NCI-H2107 (cell line): ENCODE data around the gene PGM3.
"Not testable (repeated sequence)": the region's sequence is repeated elsewhere in the genome, so short reads cannot be mapped to it uniquely, and the experiment has no call there.

Source experiments
- DNase-seq: peaks from one replicate; lab custom pipeline; 2025; lab: John Stamatoyannopoulos, UW

PGM3 gene

GRCh38 chr6:83192871-83193746 is at the start of gene PGM3, which contains the start of gene RWDD2A:
Gene PGM3 (minus strand): TSS chr6:83193265. CDS start chr6:83191012, 2,253 bp downstream.
Gene RWDD2A (plus strand): TSS chr6:83193357. CDS start chr6:83194452, 1,095 bp downstream.
- DNase-seq = peak; percentile 56

GRCh38 chr6:83231146-83231545 is 38.1 kb upstream of the PGM3 start:
- no peak for DNase-seq

- DNase-seq = no peak
These were observed 33.5 kb upstream of the PGM3 start for GRCh38 chr6:83226517-83226916.

- no peak for DNase-seq
These were observed 28.9 kb upstream of the PGM3 start for GRCh38 chr6:83221889-83222479.

GRCh38 chr6:83221276-83221675 is 28.2 kb upstream of the PGM3 start:
- DNase-seq = no peak

- no peak for DNase-seq
These were observed 27.1 kb upstream of the PGM3 start for GRCh38 chr6:83220121-83220520.

GRCh38 chr6:83218646-83219045 is 25.6 kb upstream of the PGM3 start:
- no peak for DNase-seq

GRCh38 chr6:83216806-83217205 is 23.7 kb upstream of the PGM3 start:
- DNase-seq = no peak

GRCh38 chr6:83215131-83216047 is 22.3 kb upstream of the PGM3 start:
- peak; percentile 9 for DNase-seq

- no peak for DNase-seq
These were observed 9.0 kb upstream of the PGM3 start for GRCh38 chr6:83202031-83202430.

- no peak for DNase-seq
These were observed 6.8 kb upstream of the PGM3 start for GRCh38 chr6:83199863-83200225.

GRCh38 chr6:83199173-83199862 is 6.3 kb upstream of the PGM3 start:
- DNase-seq = no peak

- DNase-seq = no peak
These were observed 5.6 kb upstream of the PGM3 start for GRCh38 chr6:83198486-83199172.

- DNase-seq = peak; percentile 18
These were observed 892 bp upstream of the PGM3 start for GRCh38 chr6:83193747-83194566.

GRCh38 chr6:83192456-83192855 is 609 bp downstream of the PGM3 start:
- DNase-seq = no peak

GRCh38 chr6:83191974-83192373 is 1.1 kb downstream of the PGM3 start:
- DNase-seq = not testable (repeated sequence)

GRCh38 chr6:83190626-83191025 is 2.4 kb downstream of the PGM3 start:
- no peak for DNase-seq

GRCh38 chr6:83188501-83188900 is 4.6 kb downstream of the PGM3 start:
- DNase-seq = no peak

- no peak for DNase-seq
These were observed 8.0 kb downstream of the PGM3 start for GRCh38 chr6:83185096-83185495.
